SK-N-SH (cell line): ENCODE measurements around the gene LYRM7.

Experiments
- EP300 ChIP-seq, 2 experiments: IDR thresholded peaks; 2 replicates each; pipeline versions ENCODE4 v1.4.0 to v1.6.1; 2012; ENCODE audit warnings: borderline replicate concordance in 1 of 2, low read depth in 1 of 2, low read length in 1 of 2
- EZH2phosphoT487 ChIP-seq: fragments of 200-600 bp; sonication (generic); IDR thresholded peaks from 2 replicates; pipeline ENCODE4 v1.6.1; 2017; ENCODE audit warnings: low read depth, mixed run types, mild to moderate bottlenecking, antibody characterized with exemption, moderate library complexity, borderline replicate concordance
- SIN3A ChIP-seq: IDR thresholded peaks from 2 replicates; pipeline ENCODE4 v1.6.1; 2012; ENCODE audit warnings: low read depth, mild to moderate bottlenecking, low read length, moderate library complexity, borderline replicate concordance
- TF ChIP-seq, protein P1 (sequence below): fragments of 200-600 bp; sonication (generic); IDR thresholded peaks from 2 replicates; pipeline ENCODE4 v1.6.1; 2017; ENCODE audit warnings: antibody characterized with exemption, mild to moderate bottlenecking, moderate library complexity

DNA sequence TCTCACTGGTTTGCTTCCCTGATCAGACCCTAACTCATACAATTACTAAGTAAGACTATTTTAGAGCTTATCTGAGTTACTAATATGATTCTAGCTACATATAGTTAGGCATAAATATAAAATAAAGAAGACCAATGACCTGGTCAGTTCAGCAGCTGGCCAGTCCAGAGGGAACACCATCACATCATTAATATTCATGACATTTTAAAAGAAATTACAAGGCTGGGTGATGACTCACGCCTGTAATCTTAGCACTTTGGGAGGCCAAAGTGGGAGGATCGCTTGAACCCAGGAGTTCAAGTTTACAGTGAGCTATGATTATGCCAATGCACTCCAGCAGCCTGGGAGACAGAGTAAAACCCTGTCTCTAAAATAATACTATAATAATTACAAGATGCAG lies 56.2 kb downstream of the LYRM7 start:
- TF ChIP-seq EP300 (IDR thresholded peaks at IDR 0.05; ENCODE audit: borderline replicate concordance in 1 of 2, low read depth in 1 of 2, low read length in 1 of 2), result no peak
- TF ChIP-seq EZH2phosphoT487, result no peak
- TF ChIP-seq, protein P1, sequence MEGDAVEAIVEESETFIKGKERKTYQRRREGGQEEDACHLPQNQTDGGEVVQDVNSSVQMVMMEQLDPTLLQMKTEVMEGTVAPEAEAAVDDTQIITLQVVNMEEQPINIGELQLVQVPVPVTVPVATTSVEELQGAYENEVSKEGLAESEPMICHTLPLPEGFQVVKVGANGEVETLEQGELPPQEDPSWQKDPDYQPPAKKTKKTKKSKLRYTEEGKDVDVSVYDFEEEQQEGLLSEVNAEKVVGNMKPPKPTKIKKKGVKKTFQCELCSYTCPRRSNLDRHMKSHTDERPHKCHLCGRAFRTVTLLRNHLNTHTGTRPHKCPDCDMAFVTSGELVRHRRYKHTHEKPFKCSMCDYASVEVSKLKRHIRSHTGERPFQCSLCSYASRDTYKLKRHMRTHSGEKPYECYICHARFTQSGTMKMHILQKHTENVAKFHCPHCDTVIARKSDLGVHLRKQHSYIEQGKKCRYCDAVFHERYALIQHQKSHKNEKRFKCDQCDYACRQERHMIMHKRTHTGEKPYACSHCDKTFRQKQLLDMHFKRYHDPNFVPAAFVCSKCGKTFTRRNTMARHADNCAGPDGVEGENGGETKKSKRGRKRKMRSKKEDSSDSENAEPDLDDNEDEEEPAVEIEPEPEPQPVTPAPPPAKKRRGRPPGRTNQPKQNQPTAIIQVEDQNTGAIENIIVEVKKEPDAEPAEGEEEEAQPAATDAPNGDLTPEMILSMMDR, result no peak
- no peak for TF ChIP-seq SIN3A
